Activated B cell treated with CpG ODN at 0.5 μM for 24 hours (primary cell): ENCODE measurements around the gene PRLH. TPM values are rescaled to one million over a fixed set of nuclear protein-coding genes. Genes with fewer than 3 reads are reported as not detected.

Experiments
- ATAC-seq: fragments of 200-7000 bp; cut with Tn5 transposase; one replicate; pipeline ENCODE4 v1.10.0; 2021; ENCODE audit warnings: low read depth, mild to moderate bottlenecking, moderate library complexity
- CTCF ChIA-PET: fragments of 350-600 bp; sonication (Branson Sonifier 250); formaldehyde crosslinking; loops from one replicate; lab custom pipeline; 2021; ENCODE audit warnings: antibody characterized with exemption; lab: Charles Lee
- POLR2A ChIA-PET: fragments of 350-600 bp; sonication (Branson Sonifier 250); formaldehyde crosslinking; loops from one replicate; lab custom pipeline; 2021; ENCODE audit warnings: antibody characterized with exemption; lab: Charles Lee
- DNase-seq: peaks from one replicate; pipeline ENCODE4 v3.0.0; 2022
- H3K27ac Mint-ChIP-seq: one replicate; pipeline ENCODE4 v1.8.0; 2020; ENCODE audit warnings: mixed read lengths
- H3K27me3 Mint-ChIP-seq: one replicate; pipeline ENCODE4 v1.8.0; 2021; ENCODE audit warnings: mixed read lengths
- H3K36me3 Mint-ChIP-seq: one replicate; pipeline ENCODE4 v1.8.0; 2021; ENCODE audit warnings: low read depth, mixed read lengths
- H3K4me1 Mint-ChIP-seq: one replicate; pipeline ENCODE4 v1.8.0; 2021; ENCODE audit warnings: mixed read lengths
- H3K4me3 Mint-ChIP-seq: one replicate; pipeline ENCODE4 v1.8.0; 2020; ENCODE audit warnings: mild to moderate bottlenecking, mixed read lengths
- H3K9me3 Mint-ChIP-seq: one replicate; pipeline ENCODE4 v1.8.0; 2020; ENCODE audit warnings: mixed read lengths
- CTCF ChIP-seq: fragments of 200-600 bp; IDR thresholded peaks from one replicate; pipeline ENCODE4 v1.8.0; 2022; ENCODE audit warnings: antibody characterized with exemption, mild to moderate bottlenecking
- intact Hi-C: fragments of 100-400 bp; cut with micrococcal nuclease; formaldehyde crosslinking; loops from one replicate; pipeline ENCODE4 v1.15.1; 2024
- total RNA-seq: library from RNA; stranded (reverse); gene quantifications from 2 replicates; pipeline ENCODE4 v1.2.3, GENCODE V29; 2022

PRLH gene
- total RNA-seq, 1 donor from 2014 or later = not detected

GRCh38 chr2:237546876-237547395, 19.4 kb upstream of the PRLH start:
- no peak for DNase-seq
- intact Hi-C loops = no loop called here
- H3K36me3 Mint-ChIP-seq = no peaks in the 10 kb centered on the region
- H3K9me3 Mint-ChIP-seq = no peaks in the 10 kb centered on the region
- no peak for ATAC-seq
- H3K4me1 Mint-ChIP-seq = no peaks in the 10 kb centered on the region
- H3K4me3 Mint-ChIP-seq = no peak overlapping the region
- H3K27ac Mint-ChIP-seq = no peak overlapping the region
- H3K27me3 Mint-ChIP-seq = no peaks in the 10 kb centered on the region
- no peak for TF ChIP-seq CTCF
- ChIA-PET CTCF (no interaction called here), POLR2A (interaction anchor here (0.6 kb wide), 1 partner anchor 34 kb away, joined by 5 read pairs; no protein-coding TSS in a partner anchor)

GRCh38 chr2:237547841-237548416, 18.4 kb upstream of the PRLH start:
- Mint-ChIP-seq H3K4me1 (no peaks in the 10 kb centered on the region), H3K27me3 (no peaks in the 10 kb centered on the region), H3K27ac (no peak overlapping the region), H3K9me3 (no peaks in the 10 kb centered on the region), H3K4me3 (no peak overlapping the region), H3K36me3 (no peaks in the 10 kb centered on the region)
- DNase-seq = no peak
- intact Hi-C loops = no loop called here
- CTCF ChIA-PET = no interaction called here
- no peak for ATAC-seq
- TF ChIP-seq CTCF = no peak
- POLR2A ChIA-PET = no interaction called here

GRCh38 chr2:237549216-237549615, 17.2 kb upstream of the PRLH start:
- Mint-ChIP-seq H3K4me3 (no peak overlapping the region), H3K36me3 (no peaks in the 10 kb centered on the region), H3K4me1 (no peaks in the 10 kb centered on the region), H3K9me3 (peaks cover 8% of the 10 kb centered on the region), H3K27me3 (peaks cover 4% of the 10 kb centered on the region), H3K27ac (no peak overlapping the region)
- ATAC-seq (no peak), DNase-seq (no peak)
- CTCF ChIA-PET = interaction anchor here (1.3 kb wide), 1 partner anchor 23 kb away, joined by 5 read pairs; no protein-coding TSS in a partner anchor
- POLR2A ChIA-PET = no interaction called here
- TF ChIP-seq CTCF = no peak
- intact Hi-C loops = no loop called here

- Mint-ChIP-seq H3K36me3 (no peaks in the 10 kb centered on the region), H3K9me3 (peaks cover 8% of the 10 kb centered on the region), H3K27me3 (peaks cover 6% of the 10 kb centered on the region), H3K4me1 (no peaks in the 10 kb centered on the region), H3K4me3 (no peak overlapping the region), H3K27ac (no peak overlapping the region)
- POLR2A ChIA-PET = no interaction called here
- CTCF ChIA-PET = interaction anchor here (1.2 to 1.3 kb wide), 2 partner anchors 22 to 195 kb away, joined by 3 to 5 read pairs; no protein-coding TSS in a partner anchor
- DNase-seq (no peak), ATAC-seq (no peak)
- intact Hi-C loops = no loop called here
- no peak for TF ChIP-seq CTCF
Observed at GRCh38 chr2:237549643-237550415, 16.5 kb upstream of the PRLH start.

- ATAC-seq = no peak
- Mint-ChIP-seq H3K4me3 (no peak overlapping the region), H3K9me3 (peaks cover 11% of the 10 kb centered on the region), H3K27me3 (peaks cover 6% of the 10 kb centered on the region), H3K27ac (no peak overlapping the region), H3K36me3 (no peaks in the 10 kb centered on the region), H3K4me1 (no peaks in the 10 kb centered on the region)
- DNase-seq = no peak
- POLR2A ChIA-PET = no interaction called here
- CTCF ChIA-PET = interaction anchor here (1.7 kb wide), 1 partner anchor 21 kb away, joined by 3 read pairs; no protein-coding TSS in a partner anchor
- no peak for TF ChIP-seq CTCF
- intact Hi-C loops = no loop called here
Observed at GRCh38 chr2:237551071-237551574, 15.3 kb upstream of the PRLH start.
